ENCODE data around the gene TRAF3IP1. TPM values are rescaled to one million over a fixed set of nuclear protein-coding genes. Genes with fewer than 3 reads are reported as not detected.

Gene TRAF3IP1
- total and polyA plus RNA-seq, 2 of the 13 experiments (the other 11 are each of a cell fraction or from before 2014, with no cell fraction given), result 4.1 to 12.9 TPM

DNA sequence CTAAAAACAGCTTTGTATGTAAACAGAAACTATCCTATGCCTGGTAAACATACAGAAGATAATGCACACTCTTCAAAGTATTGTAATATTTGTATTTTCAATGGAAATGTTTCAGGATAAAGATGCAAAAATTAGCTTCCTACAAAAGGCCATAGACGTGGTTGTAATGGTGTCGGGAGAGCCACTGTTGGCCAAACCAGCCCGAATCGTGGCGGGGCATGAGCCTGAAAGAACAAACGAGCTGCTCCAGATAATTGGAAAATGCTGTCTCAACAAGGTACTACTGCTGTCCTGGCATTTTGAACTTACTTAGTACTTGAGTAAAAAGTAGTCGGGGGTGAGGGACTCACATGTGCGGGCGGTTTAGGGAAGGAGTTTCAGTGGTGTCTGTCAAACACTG lies 5.4 kb downstream of the TRAF3IP1 start (continued):
- TF ChIP-seq, protein P1, sequence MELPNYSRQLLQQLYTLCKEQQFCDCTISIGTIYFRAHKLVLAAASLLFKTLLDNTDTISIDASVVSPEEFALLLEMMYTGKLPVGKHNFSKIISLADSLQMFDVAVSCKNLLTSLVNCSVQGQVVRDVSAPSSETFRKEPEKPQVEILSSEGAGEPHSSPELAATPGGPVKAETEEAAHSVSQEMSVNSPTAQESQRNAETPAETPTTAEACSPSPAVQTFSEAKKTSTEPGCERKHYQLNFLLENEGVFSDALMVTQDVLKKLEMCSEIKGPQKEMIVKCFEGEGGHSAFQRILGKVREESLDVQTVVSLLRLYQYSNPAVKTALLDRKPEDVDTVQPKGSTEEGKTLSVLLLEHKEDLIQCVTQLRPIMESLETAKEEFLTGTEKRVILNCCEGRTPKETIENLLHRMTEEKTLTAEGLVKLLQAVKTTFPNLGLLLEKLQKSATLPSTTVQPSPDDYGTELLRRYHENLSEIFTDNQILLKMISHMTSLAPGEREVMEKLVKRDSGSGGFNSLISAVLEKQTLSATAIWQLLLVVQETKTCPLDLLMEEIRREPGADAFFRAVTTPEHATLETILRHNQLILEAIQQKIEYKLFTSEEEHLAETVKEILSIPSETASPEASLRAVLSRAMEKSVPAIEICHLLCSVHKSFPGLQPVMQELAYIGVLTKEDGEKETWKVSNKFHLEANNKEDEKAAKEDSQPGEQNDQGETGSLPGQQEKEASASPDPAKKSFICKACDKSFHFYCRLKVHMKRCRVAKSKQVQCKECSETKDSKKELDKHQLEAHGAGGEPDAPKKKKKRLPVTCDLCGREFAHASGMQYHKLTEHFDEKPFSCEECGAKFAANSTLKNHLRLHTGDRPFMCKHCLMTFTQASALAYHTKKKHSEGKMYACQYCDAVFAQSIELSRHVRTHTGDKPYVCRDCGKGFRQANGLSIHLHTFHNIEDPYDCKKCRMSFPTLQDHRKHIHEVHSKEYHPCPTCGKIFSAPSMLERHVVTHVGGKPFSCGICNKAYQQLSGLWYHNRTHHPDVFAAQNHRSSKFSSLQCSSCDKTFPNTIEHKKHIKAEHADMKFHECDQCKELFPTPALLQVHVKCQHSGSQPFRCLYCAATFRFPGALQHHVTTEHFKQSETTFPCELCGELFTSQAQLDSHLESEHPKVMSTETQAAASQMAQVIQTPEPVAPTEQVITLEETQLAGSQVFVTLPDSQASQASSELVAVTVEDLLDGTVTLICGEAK (IDR thresholded peaks at IDR 0.05), result no peak
- TF ChIP-seq, protein P1 (CRISPR knock-in tag; IDR thresholded peaks at IDR 0.05), result no peak
- TF ChIP-seq U2AF2 (IDR thresholded peaks at IDR 0.05; ENCODE audit: low read depth, low read length) (no peak), SOX5 (CRISPR knock-in tag; IDR thresholded peaks at IDR 0.05; ENCODE audit: borderline replicate concordance) (no peak), MEIS2 (CRISPR knock-in tag; IDR thresholded peaks at IDR 0.05) (no peak), ZKSCAN1 (IDR thresholded peaks at IDR 0.05; ENCODE audit: low read length) (no peak), ZNF614 (CRISPR knock-in tag; IDR thresholded peaks at IDR 0.05; ENCODE audit: borderline replicate concordance) (no peak), MTF2 (CRISPR knock-in tag; IDR thresholded peaks at IDR 0.05; ENCODE audit: borderline replicate concordance) (no peak), ZNF546 (CRISPR knock-in tag; conservative IDR thresholded peaks at IDR 0.05) (no peak)
- TF ChIP-seq, protein P2, sequence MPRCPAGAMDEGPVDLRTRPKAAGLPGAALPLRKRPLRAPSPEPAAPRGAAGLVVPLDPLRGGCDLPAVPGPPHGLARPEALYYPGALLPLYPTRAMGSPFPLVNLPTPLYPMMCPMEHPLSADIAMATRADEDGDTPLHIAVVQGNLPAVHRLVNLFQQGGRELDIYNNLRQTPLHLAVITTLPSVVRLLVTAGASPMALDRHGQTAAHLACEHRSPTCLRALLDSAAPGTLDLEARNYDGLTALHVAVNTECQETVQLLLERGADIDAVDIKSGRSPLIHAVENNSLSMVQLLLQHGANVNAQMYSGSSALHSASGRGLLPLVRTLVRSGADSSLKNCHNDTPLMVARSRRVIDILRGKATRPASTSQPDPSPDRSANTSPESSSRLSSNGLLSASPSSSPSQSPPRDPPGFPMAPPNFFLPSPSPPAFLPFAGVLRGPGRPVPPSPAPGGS (CRISPR knock-in tag; IDR thresholded peaks at IDR 0.05), result no peak
